Prostate gland (tissue), 2 donors: ENCODE data around the gene ASPSCR1.

Experiments used
- POLR2AphosphoS5 ChIP-seq: sonication (generic); formaldehyde crosslinking; IDR thresholded peaks from one replicate; pipeline ENCODE4 v1.6.1; 2017; ENCODE audit warnings: antibody characterized with exemption
- TF ChIP-seq, protein P1 (sequence below), 4 experiments: fragments of 200-600 bp in 2 of 4; fragments of 450-650 bp in 2 of 4; sonication (generic) in 2 of 4; IDR thresholded peaks; 1 replicate in 3 of 4; 2 replicates in 1 of 4; pipeline ENCODE4 v1.5.1; 2016 to 2019; ENCODE audit warnings: antibody characterized with exemption in 4 of 4, mild to moderate bottlenecking in 2 of 4, moderate library complexity in 2 of 4

DNA sequence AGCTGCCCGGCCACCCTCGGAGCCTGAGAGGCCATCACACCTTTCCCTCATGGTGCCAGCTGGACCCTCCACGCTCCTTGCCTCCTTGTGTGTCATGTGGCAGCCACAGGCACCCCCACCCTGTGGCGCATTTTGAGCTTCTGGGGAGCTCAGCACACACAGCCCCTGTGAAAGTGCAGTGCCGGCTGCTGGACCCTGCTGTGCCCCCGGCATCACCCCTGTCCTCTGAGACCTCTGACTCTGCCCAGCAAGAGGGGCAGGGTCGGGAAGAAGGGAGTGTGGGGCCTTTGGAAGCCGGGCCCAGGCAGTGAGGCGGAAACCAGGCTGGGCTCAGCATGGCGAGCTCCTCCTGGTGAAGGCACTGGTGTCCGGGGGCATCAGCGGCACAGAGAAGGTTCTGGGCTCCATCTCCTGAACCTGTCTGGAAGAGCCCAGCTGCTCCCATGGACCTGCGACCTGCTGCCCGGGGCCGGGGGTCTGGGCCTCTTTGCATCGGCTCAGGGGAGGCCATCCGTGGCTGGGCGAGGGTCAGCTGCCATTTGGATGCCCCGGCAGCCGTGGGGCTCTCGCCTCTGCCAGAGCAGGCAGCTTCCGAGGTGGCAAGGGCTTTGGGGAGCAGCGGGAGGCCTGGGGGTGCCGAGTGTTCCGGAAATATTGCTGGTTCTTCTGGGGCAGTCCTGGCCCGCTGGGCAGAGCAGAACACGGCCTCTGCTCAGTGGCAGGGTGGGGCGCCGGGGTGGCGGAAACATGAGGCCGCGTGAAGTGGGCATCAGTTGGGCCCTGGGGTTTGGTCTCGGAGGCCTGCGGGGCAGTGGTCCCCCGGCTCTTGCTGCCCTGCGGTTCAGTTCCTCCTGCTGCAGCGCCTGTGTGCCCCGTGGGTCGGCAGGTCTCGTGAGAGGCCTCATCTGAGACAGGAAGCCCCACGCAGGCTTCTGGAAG is 27.4 kb downstream of the ASPSCR1 start:
- TF ChIP-seq, protein P1, sequence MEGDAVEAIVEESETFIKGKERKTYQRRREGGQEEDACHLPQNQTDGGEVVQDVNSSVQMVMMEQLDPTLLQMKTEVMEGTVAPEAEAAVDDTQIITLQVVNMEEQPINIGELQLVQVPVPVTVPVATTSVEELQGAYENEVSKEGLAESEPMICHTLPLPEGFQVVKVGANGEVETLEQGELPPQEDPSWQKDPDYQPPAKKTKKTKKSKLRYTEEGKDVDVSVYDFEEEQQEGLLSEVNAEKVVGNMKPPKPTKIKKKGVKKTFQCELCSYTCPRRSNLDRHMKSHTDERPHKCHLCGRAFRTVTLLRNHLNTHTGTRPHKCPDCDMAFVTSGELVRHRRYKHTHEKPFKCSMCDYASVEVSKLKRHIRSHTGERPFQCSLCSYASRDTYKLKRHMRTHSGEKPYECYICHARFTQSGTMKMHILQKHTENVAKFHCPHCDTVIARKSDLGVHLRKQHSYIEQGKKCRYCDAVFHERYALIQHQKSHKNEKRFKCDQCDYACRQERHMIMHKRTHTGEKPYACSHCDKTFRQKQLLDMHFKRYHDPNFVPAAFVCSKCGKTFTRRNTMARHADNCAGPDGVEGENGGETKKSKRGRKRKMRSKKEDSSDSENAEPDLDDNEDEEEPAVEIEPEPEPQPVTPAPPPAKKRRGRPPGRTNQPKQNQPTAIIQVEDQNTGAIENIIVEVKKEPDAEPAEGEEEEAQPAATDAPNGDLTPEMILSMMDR (IDR thresholded peaks at IDR 0.05): no peak
- no peak for TF ChIP-seq POLR2AphosphoS5
